ENCODE data around the gene MPV17L2.
A peak's percentile ranks its signal among the peaks of the same experiment; 100 is the strongest.

The MPV17L2 gene

GRCh38 chr19:18165794-18166544 lies 27.0 kb upstream of the MPV17L2 start:
- Histone ChIP-seq H3K27ac (ENCODE audit: low read length, poor library complexity, severe bottlenecking) (no peak overlapping the region), H2BK5ac (ENCODE audit: low read depth, low read length, poor library complexity, severe bottlenecking) (no peak overlapping the region), H2BK15ac (ENCODE audit: low read depth, poor library complexity, severe bottlenecking) (no peak overlapping the region), H2BK120ac (ENCODE audit: low read depth, low read length) (no peak overlapping the region), H3K9me3 (ENCODE audit: control insufficient read depth, low read length) (no peaks in the 10 kb centered on the region), H3K9ac (ENCODE audit: low read length) (no peak overlapping the region), H3K4ac (ENCODE audit: low read depth in 1 of 2, low read length in 2 of 2) (no peak overlapping the region), H3K14ac (ENCODE audit: low read length in 2 of 2) (no peak overlapping the region), H3K23ac (ENCODE audit: low read length in 2 of 2) (no peak overlapping the region), H2BK12ac (ENCODE audit: low read length in 2 of 2) (no peak overlapping the region), H2AFZ (ENCODE audit: low read depth, low read length) (no peak overlapping the region), H2AK5ac (ENCODE audit: low read length, severe bottlenecking) (no peak overlapping the region), H4K8ac (ENCODE audit: low read length) (no peak overlapping the region), H3K18ac (ENCODE audit: low read depth in 1 of 2, low read length in 2 of 2) (no peak overlapping the region), H3K27me3 (ENCODE audit: control insufficient read depth in 1 of 2, insufficient read depth in 1 of 2, low read length in 2 of 2) (no peaks in the 10 kb centered on the region), H3K4me1 (ENCODE audit: control insufficient read depth, insufficient read depth, low read depth, low read length) (peaks cover 8% of the 10 kb centered on the region), H3K79me1 (replicated peaks; ENCODE audit: low read length, poor library complexity, severe bottlenecking) (peaks cover 21% of the 10 kb centered on the region), H4K91ac (ENCODE audit: low read length) (no peak overlapping the region), H3K36me3 (ENCODE audit: control insufficient read depth in 1 of 2, insufficient read depth in 2 of 2, low read depth in 1 of 2, low read length in 2 of 2) (peaks cover 65 to 90% of the 10 kb centered on the region in 2 experiments), H3K4me3 (ENCODE audit: insufficient read depth in 1 of 2, low read depth in 1 of 2, low read length in 2 of 2) (no peak overlapping the region), H3K4me2 (ENCODE audit: low read length, poor library complexity, severe bottlenecking) (no peak overlapping the region)
- no peak for DNase-seq
- 97% methylated on average over 15 of the region's 15 CpGs for WGBS

- no peak overlapping the region for H3K27ac ChIP-seq (ENCODE audit: low read length, poor library complexity, severe bottlenecking)
- no peak overlapping the region for H2BK5ac ChIP-seq (ENCODE audit: low read depth, low read length, poor library complexity, severe bottlenecking)
- H2AFZ ChIP-seq (ENCODE audit: low read depth, low read length), result no peak overlapping the region
- no peaks in the 10 kb centered on the region for H3K9me3 ChIP-seq (ENCODE audit: control insufficient read depth, low read length)
- no peak overlapping the region for H4K8ac ChIP-seq (ENCODE audit: low read length)
- 95% methylated on average over 21 of the region's 21 CpGs for WGBS
- H3K4ac ChIP-seq (ENCODE audit: low read depth in 1 of 2, low read length in 2 of 2), result no peak overlapping the region
- no peak overlapping the region for H4K91ac ChIP-seq (ENCODE audit: low read length)
- no peak overlapping the region for H3K4me2 ChIP-seq (ENCODE audit: low read length, poor library complexity, severe bottlenecking)
- no peak overlapping the region for H3K9ac ChIP-seq (ENCODE audit: low read length)
- H3K14ac ChIP-seq (ENCODE audit: low read length in 2 of 2), result no peak overlapping the region
- no peaks in the 10 kb centered on the region for H3K4me1 ChIP-seq (ENCODE audit: control insufficient read depth, insufficient read depth, low read depth, low read length)
- H3K27me3 ChIP-seq (ENCODE audit: control insufficient read depth in 1 of 2, insufficient read depth in 1 of 2, low read length in 2 of 2), result no peaks in the 10 kb centered on the region
- no peak for DNase-seq
- H3K79me1 ChIP-seq (replicated peaks; ENCODE audit: low read length, poor library complexity, severe bottlenecking), result peaks cover 15% of the 10 kb centered on the region
- H2BK120ac ChIP-seq (ENCODE audit: low read depth, low read length), result no peak overlapping the region
- no peak overlapping the region for H2BK15ac ChIP-seq (ENCODE audit: low read depth, poor library complexity, severe bottlenecking)
- peaks cover 62 to 91% of the 10 kb centered on the region in 2 experiments for H3K36me3 ChIP-seq (ENCODE audit: control insufficient read depth in 1 of 2, insufficient read depth in 2 of 2, low read depth in 1 of 2, low read length in 2 of 2)
- H3K18ac ChIP-seq (ENCODE audit: low read depth in 1 of 2, low read length in 2 of 2), result no peak overlapping the region
- no peak overlapping the region for H2BK12ac ChIP-seq (ENCODE audit: low read length in 2 of 2)
- no peak overlapping the region for H3K23ac ChIP-seq (ENCODE audit: low read length in 2 of 2)
- H3K4me3 ChIP-seq (ENCODE audit: insufficient read depth in 1 of 2, low read depth in 1 of 2, low read length in 2 of 2), result no peak overlapping the region
- no peak overlapping the region for H2AK5ac ChIP-seq (ENCODE audit: low read length, severe bottlenecking)
Observed at GRCh38 chr19:18167011-18167410, 26.0 kb upstream of the MPV17L2 start.

- H3K27me3 ChIP-seq (ENCODE audit: control insufficient read depth in 1 of 2, insufficient read depth in 1 of 2, low read length in 2 of 2), result no peaks in the 10 kb centered on the region
- H3K36me3 ChIP-seq (ENCODE audit: control insufficient read depth in 1 of 2, insufficient read depth in 2 of 2, low read depth in 1 of 2, low read length in 2 of 2), result peaks cover 52 to 83% of the 10 kb centered on the region in 2 experiments
- H3K23ac ChIP-seq (ENCODE audit: low read length in 2 of 2), result no peak overlapping the region
- peaks cover 2% of the 10 kb centered on the region for H3K4me1 ChIP-seq (ENCODE audit: control insufficient read depth, insufficient read depth, low read depth, low read length)
- H3K4ac ChIP-seq (ENCODE audit: low read depth in 1 of 2, low read length in 2 of 2), result no peak overlapping the region
- H3K4me2 ChIP-seq (ENCODE audit: low read length, poor library complexity, severe bottlenecking), result no peak overlapping the region
- H2BK12ac ChIP-seq (ENCODE audit: low read length in 2 of 2), result no peak overlapping the region
- no peak overlapping the region for H2BK15ac ChIP-seq (ENCODE audit: low read depth, poor library complexity, severe bottlenecking)
- H2BK120ac ChIP-seq (ENCODE audit: low read depth, low read length), result no peak overlapping the region
- no peak overlapping the region for H2AK5ac ChIP-seq (ENCODE audit: low read length, severe bottlenecking)
- no peak overlapping the region for H2AFZ ChIP-seq (ENCODE audit: low read depth, low read length)
- WGBS, result 76% methylated on average over 12 of the region's 14 CpGs
- H3K9me3 ChIP-seq (ENCODE audit: control insufficient read depth, low read length), result no peaks in the 10 kb centered on the region
- no peak overlapping the region for H3K27ac ChIP-seq (ENCODE audit: low read length, poor library complexity, severe bottlenecking)
- DNase-seq, result peak; percentile 47
- H3K18ac ChIP-seq (ENCODE audit: low read depth in 1 of 2, low read length in 2 of 2), result no peak overlapping the region
- H4K8ac ChIP-seq (ENCODE audit: low read length), result no peak overlapping the region
- no peak overlapping the region for H3K9ac ChIP-seq (ENCODE audit: low read length)
- no peak overlapping the region for H3K14ac ChIP-seq (ENCODE audit: low read length in 2 of 2)
- no peak overlapping the region for H3K4me3 ChIP-seq (ENCODE audit: insufficient read depth in 1 of 2, low read depth in 1 of 2, low read length in 2 of 2)
- no peak overlapping the region for H4K91ac ChIP-seq (ENCODE audit: low read length)
- no peak overlapping the region for H2BK5ac ChIP-seq (ENCODE audit: low read depth, low read length, poor library complexity, severe bottlenecking)
- peaks cover 10% of the 10 kb centered on the region for H3K79me1 ChIP-seq (replicated peaks; ENCODE audit: low read length, poor library complexity, severe bottlenecking)
Observed at GRCh38 chr19:18167975-18168645, 24.9 kb upstream of the MPV17L2 start.

GRCh38 chr19:18168673-18169381 lies 24.2 kb upstream of the MPV17L2 start:
- no peak overlapping the region for H3K9ac ChIP-seq (ENCODE audit: low read length)
- no peak overlapping the region for H4K91ac ChIP-seq (ENCODE audit: low read length)
- H2BK120ac ChIP-seq (ENCODE audit: low read depth, low read length), result no peak overlapping the region
- peaks cover 6% of the 10 kb centered on the region for H3K79me1 ChIP-seq (replicated peaks; ENCODE audit: low read length, poor library complexity, severe bottlenecking)
- DNase-seq, result no peak
- H3K27me3 ChIP-seq (ENCODE audit: control insufficient read depth in 1 of 2, insufficient read depth in 1 of 2, low read length in 2 of 2), result no peaks in the 10 kb centered on the region
- H3K4me2 ChIP-seq (ENCODE audit: low read length, poor library complexity, severe bottlenecking), result no peak overlapping the region
- no peak overlapping the region for H3K4me3 ChIP-seq (ENCODE audit: insufficient read depth in 1 of 2, low read depth in 1 of 2, low read length in 2 of 2)
- H3K4ac ChIP-seq (ENCODE audit: low read depth in 1 of 2, low read length in 2 of 2), result no peak overlapping the region
- peaks cover 8% of the 10 kb centered on the region for H3K4me1 ChIP-seq (ENCODE audit: control insufficient read depth, insufficient read depth, low read depth, low read length)
- no peak overlapping the region for H2BK15ac ChIP-seq (ENCODE audit: low read depth, poor library complexity, severe bottlenecking)
- H2AK5ac ChIP-seq (ENCODE audit: low read length, severe bottlenecking), result no peak overlapping the region
- no peak overlapping the region for H2AFZ ChIP-seq (ENCODE audit: low read depth, low read length)
- no peak overlapping the region for H3K18ac ChIP-seq (ENCODE audit: low read depth in 1 of 2, low read length in 2 of 2)
- H3K14ac ChIP-seq (ENCODE audit: low read length in 2 of 2), result no peak overlapping the region
- no peak overlapping the region for H2BK12ac ChIP-seq (ENCODE audit: low read length in 2 of 2)
- H3K23ac ChIP-seq (ENCODE audit: low read length in 2 of 2), result no peak overlapping the region
- WGBS, result 95% methylated on average over 66 of the region's 66 CpGs
- peaks cover 47 to 76% of the 10 kb centered on the region in 2 experiments for H3K36me3 ChIP-seq (ENCODE audit: control insufficient read depth in 1 of 2, insufficient read depth in 2 of 2, low read depth in 1 of 2, low read length in 2 of 2)
- no peaks in the 10 kb centered on the region for H3K9me3 ChIP-seq (ENCODE audit: control insufficient read depth, low read length)
- no peak overlapping the region for H3K27ac ChIP-seq (ENCODE audit: low read length, poor library complexity, severe bottlenecking)
- H4K8ac ChIP-seq (ENCODE audit: low read length), result no peak overlapping the region
- no peak overlapping the region for H2BK5ac ChIP-seq (ENCODE audit: low read depth, low read length, poor library complexity, severe bottlenecking)

Data from mesenchymal stem cell (in vitro differentiated cells and primary cell).